HG02759 (cell line): Measurements from ENCODE around the gene ZSWIM5.
"Not testable (repeated sequence)": the region's sequence is repeated elsewhere in the genome, so short reads cannot be mapped to it uniquely, and the experiment has no call there.

ENCODE experiments used
- ATAC-seq: cut with Tn5 transposase; IDR thresholded peaks from one replicate; pipeline ENCODE4 v1.9.1; 2021; ENCODE audit warnings: mild to moderate bottlenecking, moderate library complexity; ENCODE audit not compliant: unreplicated experiment

Gene ZSWIM5

DNA sequence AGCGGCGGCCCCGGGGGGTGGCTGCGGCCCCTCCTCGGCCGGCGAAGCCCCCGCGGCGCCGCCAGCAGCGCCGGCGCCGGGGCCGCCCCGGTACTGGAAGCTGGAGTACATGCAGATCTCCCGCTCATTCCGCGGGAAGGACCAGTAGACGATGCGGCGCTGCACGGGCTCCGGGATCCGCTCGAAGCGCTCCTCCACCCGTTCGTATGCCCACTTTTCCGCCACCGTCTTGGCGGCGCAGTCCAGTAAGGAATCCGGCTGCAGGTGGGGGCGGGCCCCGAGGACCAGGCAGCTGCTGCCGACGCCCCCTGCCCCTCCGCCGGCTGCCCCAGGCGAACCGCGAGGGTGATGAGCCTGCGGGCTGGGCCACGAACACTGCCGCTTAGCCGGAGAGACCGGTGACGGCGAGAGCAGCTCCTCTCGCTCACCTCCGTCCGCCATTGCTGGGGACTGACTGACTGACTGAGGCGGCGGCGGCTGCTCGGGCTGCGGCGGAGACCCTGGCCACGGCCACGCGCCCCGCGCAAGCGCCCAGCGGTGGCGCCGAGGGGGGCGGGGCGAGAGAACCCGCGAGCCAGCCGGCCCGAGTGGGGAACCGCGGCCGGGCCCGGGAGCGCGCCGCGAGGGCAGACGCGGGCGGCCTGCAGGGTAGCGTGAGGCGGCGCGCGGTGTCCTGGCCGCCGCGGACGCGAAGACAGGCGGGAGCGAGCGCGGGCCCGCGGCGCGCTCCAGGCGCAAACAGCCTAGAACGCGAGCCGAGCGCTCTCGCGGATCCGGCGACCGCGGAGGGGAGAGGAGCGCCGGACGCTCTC, at the start of gene ZSWIM5:
ZSWIM5 (minus strand) TSS at position 696 of the 812 bp plus-strand sequence; CDS start at position 441, 255 bp downstream.
- ATAC-seq, result peak; percentile 81

- ATAC-seq, result no peak
These were observed 48.1 kb upstream of the ZSWIM5 start for GRCh38 chr1:45254490-45254889.

GRCh38 chr1:45250544-45250943, 44.1 kb upstream of the ZSWIM5 start:
- no peak for ATAC-seq

GRCh38 chr1:45248004-45248403, 41.6 kb upstream of the ZSWIM5 start:
- not testable (repeated sequence) for ATAC-seq

- no peak for ATAC-seq
These were observed 40.4 kb upstream of the ZSWIM5 start for GRCh38 chr1:45246760-45247159.

- not testable (repeated sequence) for ATAC-seq
These were observed 40.0 kb upstream of the ZSWIM5 start for GRCh38 chr1:45246359-45246758.

- no peak for ATAC-seq
These were observed 38.3 kb upstream of the ZSWIM5 start for GRCh38 chr1:45244660-45245059.

DNA sequence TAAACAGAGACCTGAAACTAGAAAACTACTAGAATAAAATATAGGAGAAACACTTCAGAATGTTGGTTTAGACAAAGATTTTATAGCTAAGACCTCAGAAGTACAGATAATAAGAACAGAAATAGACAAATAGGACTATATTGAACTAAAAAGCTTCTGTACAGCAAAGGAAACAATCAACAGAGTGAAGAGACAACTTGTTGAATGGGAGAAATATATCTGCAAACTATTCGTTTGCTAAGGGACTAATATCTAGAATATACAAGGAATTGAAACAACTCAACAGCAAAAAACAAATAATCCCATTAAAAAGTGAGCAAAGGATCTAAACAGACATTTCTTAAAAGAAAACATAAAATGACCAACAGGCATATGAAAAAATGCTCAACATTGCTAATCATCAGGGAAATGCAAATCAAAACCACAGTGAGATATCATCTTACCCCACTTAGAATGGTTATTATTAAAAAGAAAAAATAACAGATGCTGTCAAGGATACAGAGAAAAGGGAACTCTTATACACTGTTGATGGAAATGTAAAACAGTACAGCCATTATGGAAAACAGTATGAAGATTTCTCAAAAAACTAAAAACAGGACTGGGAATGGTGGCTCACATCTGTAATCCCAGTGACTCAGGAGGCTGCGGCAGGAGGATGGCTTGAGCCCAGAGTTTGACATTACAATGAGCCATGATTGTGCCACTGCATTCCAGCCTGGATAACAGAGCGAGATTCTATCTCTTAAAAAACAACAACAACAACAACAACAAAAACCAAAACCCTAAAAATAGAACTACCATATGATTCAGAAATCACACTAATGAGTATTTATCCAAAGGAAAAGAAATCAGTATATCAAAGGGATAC, 37.3 kb upstream of the ZSWIM5 start:
- no peak for ATAC-seq

GRCh38 chr1:45238846-45239245, 32.4 kb upstream of the ZSWIM5 start:
- ATAC-seq, result no peak

DNA sequence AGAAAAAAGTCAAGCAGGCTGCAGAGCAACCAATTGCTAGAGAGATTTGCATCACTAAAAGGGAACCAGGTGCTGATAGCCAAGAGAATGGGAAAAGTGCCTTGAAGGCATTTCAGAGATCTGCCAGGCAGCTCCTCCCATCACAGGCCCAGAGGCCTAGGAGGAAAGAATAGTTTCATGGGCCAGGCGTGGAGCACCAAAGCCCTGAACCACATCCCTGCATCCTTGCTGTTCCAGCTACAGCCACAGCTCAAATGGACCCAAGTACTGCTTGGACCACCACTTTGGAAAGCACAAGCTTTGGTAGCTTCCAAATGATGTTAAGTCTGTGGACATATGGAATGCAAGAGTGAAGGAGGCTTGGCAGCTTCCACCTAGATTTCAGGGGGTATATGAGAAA, 29.7 kb upstream of the ZSWIM5 start:
- ATAC-seq, result no peak

GRCh38 chr1:45230537-45230936, 24.1 kb upstream of the ZSWIM5 start:
- no peak for ATAC-seq

- no peak for ATAC-seq
These were observed 19.2 kb upstream of the ZSWIM5 start for GRCh38 chr1:45225598-45225997.

GRCh38 chr1:45223710-45224109, 17.3 kb upstream of the ZSWIM5 start:
- not testable (repeated sequence) for ATAC-seq

GRCh38 chr1:45221716-45222115, 15.3 kb upstream of the ZSWIM5 start:
- no peak for ATAC-seq

GRCh38 chr1:45216861-45217260, 10.5 kb upstream of the ZSWIM5 start:
- ATAC-seq, result no peak

- no peak for ATAC-seq
These were observed 9.8 kb upstream of the ZSWIM5 start for GRCh38 chr1:45216200-45216541.

DNA sequence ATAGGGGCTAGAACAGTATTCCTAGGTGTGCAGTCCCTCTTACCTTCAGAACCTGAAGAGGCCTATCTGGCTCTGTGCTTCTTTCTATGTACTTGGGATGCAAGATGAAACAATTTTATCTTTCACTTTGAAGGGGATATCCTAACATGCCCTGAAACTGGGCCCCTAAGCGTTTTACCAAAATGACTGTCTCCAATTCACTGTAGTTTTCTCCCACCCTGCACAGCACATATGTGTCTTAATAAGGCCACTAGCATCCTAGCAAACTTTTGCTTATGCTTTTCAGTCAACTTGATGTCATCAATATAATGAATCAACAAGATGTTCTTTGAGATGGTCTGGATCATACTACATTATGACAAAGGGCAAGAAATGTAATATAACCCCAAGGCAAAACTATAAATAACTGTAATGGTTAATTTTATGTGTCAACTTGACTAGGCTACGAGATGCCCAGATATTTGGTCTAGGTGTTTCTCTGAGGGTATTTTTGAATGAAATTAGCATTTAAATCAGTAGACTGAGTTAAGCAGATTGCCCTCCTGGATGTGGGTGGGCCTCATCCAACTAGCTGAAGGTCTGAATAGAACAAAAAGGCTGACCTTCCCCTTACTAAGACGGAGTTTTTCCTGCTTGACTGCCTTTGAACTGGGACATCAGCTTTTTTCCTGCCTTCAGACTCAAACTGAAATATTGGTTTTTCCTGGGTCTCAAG, 9.2 kb upstream of the ZSWIM5 start:
- no peak for ATAC-seq

DNA sequence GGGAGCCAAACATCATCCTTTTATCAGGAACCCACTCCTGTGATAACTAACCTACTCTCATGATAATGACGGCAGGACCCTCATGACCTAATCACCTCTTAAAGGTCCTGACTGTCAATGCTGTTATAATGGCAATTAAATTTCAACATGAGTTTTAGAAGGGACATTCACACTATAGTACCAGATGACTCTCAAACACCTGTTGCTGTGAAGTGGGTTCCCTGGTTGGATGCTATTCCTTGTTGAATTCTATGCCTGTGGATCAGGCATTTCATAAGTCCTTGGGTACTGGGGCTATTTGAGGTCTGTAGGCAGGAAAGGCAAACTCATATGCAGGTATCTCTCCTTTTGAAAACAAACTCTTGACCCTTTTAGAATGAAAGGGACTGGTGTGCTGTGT, 7.5 kb upstream of the ZSWIM5 start:
- no peak for ATAC-seq

- ATAC-seq, result no peak
These were observed 4.7 kb upstream of the ZSWIM5 start for GRCh38 chr1:45211076-45211475.

DNA sequence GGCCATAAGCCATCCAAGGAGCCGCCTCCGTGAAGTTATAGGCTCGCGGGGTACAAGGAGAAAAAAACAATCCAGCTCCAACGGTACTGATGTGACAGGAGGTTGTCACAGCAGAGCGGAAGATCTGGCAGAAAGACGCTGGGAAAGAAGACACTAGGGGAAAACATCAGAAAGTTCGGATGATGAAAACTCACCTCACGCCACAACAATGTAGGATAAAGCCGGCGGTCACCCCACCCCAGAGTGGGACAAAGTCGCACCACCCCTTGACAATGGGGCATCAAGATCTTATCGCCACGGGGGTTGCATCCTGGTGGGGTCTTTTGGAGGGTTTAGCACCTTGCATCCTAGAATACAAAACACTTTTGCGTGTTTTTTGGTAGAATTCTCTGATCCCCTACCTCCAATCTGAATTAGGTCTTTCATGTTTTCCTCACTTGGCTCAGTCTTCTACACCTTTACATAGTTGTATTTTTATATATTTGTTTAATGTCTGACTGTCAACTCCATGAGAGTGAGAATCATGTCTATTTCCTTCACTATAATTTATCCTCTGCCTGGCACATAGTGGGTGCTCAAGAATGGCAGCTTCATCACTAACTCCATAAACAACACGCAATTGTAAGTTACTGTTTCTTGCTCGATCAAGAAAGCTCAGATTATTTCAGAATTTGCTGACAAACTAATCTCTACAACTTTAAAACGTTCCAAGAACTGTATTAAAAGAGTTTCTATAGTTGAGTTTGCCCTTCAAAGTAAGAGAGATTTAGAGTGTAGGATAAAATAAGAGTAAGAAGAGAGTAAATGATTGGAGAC, 611 bp upstream of the ZSWIM5 start:
- ATAC-seq, result no peak
